Loucy (cell line): Measurements from ENCODE around the gene SCUBE2.

Experiments
- H2AFZ ChIP-seq: fragments of 200-600 bp; sonication (generic); 2 replicates; pipeline ENCODE4 v1.6.0; 2016; ENCODE audit warnings: antibody characterized with exemption, mild to moderate bottlenecking, low read length, moderate library complexity
- H3F3A ChIP-seq: fragments of 200-600 bp; 2 replicates; pipeline ENCODE4 v1.6.0; 2016; ENCODE audit warnings: antibody characterized with exemption, low read depth, mild to moderate bottlenecking
- H3K27me3 ChIP-seq: fragments of 200-600 bp; sonication (generic); 2 replicates; pipeline ENCODE4 v1.6.1; 2014; ENCODE audit warnings: low read length, mild to moderate bottlenecking; ENCODE audit not compliant: insufficient read depth, poor library complexity, severe bottlenecking
- H3K36me3 ChIP-seq: fragments of 200-600 bp; sonication (generic); 2 replicates; pipeline ENCODE4 v1.6.1; 2016; ENCODE audit warnings: low read length; ENCODE audit not compliant: insufficient read depth
- H3K4me1 ChIP-seq: fragments of 200-600 bp; sonication (generic); 2 replicates; pipeline ENCODE4 v1.5.1; 2014; ENCODE audit warnings: low read length, mild to moderate bottlenecking; ENCODE audit not compliant: insufficient read depth, poor library complexity, severe bottlenecking
- H3K4me2 ChIP-seq: fragments of 200-600 bp; sonication (generic); 2 replicates; pipeline ENCODE4 v1.6.0; 2014; ENCODE audit warnings: antibody characterized with exemption, low read length, low read depth, mild to moderate bottlenecking; ENCODE audit not compliant: poor library complexity, severe bottlenecking
- H3K4me3 ChIP-seq: fragments of 200-600 bp; sonication (generic); 2 replicates; pipeline ENCODE4 v1.5.1; 2014; ENCODE audit warnings: low read length, mild to moderate bottlenecking, mixed read lengths; ENCODE audit not compliant: poor library complexity, severe bottlenecking
- H3K79me2 ChIP-seq: fragments of 200-600 bp; sonication (generic); 2 replicates; pipeline ENCODE4 v1.6.1; 2014; ENCODE audit warnings: low read length; ENCODE audit not compliant: insufficient read depth
- H3K9ac ChIP-seq: fragments of 200-600 bp; sonication (generic); 2 replicates; pipeline ENCODE4 v1.6.0; 2014; ENCODE audit warnings: mild to moderate bottlenecking, low read depth, low read length, moderate library complexity; ENCODE audit not compliant: poor library complexity, severe bottlenecking
- H3K9me2 ChIP-seq: fragments of 200-600 bp; sonication (generic); replicated peaks from 2 replicates; pipeline ENCODE4 v1.6.1; 2016; ENCODE audit warnings: low read depth, low read length, mixed read lengths
- H3K9me3 ChIP-seq: fragments of 200-600 bp; sonication (generic); 2 replicates; pipeline ENCODE4 v1.6.1; 2014; ENCODE audit warnings: mild to moderate bottlenecking, antibody characterized with exemption, low read length, low read depth; ENCODE audit not compliant: insufficient read depth
- H4K20me1 ChIP-seq: fragments of 200-600 bp; sonication (generic); 2 replicates; pipeline ENCODE4 v1.6.0; 2014; ENCODE audit warnings: antibody characterized with exemption, low read length, mild to moderate bottlenecking; ENCODE audit not compliant: insufficient read depth, poor library complexity, severe bottlenecking
- EZH2phosphoT487 ChIP-seq: fragments of 200-600 bp; IDR thresholded peaks from 2 replicates; pipeline ENCODE4 v1.6.1; 2018; ENCODE audit warnings: antibody characterized with exemption, mild to moderate bottlenecking, moderate library complexity, borderline replicate concordance
- TF ChIP-seq, protein P1 (sequence below): fragments of 200-600 bp; sonication (generic); conservative IDR thresholded peaks from 2 replicates; pipeline ENCODE4 v1.5.1; 2014; ENCODE audit warnings: mild to moderate bottlenecking, antibody characterized with exemption, low read length

Gene SCUBE2

DNA sequence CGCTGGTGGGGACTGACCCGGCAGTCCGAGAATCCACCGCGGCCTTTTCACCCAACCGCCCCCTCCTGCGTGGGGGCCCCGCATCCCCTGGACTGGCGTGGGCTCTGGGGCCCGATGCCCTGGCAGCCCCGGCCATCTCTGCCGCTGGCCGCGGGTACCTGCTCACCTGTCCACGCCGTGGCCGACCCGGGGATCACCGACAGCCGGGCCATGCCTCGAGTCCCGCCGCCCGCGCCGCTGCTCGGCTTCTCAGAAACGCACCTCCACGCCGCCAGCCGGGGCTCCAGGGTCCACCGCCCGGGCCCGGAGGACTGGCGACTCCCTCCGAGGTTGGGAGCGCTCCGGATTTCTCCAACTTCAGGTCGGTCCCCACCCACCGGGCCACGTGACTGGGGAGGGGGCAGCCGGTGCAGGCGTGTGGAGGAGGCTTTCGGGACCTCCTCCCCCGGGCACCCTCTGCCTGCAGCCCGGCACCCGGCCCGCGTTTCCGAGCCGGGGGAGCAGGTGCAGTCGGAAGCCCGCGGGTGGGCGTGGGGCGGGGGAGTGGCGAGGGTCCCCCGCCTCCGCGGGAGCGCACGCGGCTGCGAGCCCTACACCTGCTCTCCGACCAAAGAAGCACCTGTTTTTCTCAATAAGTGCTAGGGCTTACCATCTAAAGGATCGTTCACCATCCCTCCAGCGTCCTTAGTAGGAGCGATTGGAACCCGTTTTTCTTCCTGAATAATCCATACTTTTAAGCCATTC is 87.0 kb downstream of the SCUBE2 start:
- Histone ChIP-seq H2AFZ (no peak overlapping the region), H3K9me3 (no peaks in the 10 kb centered on the region), H3K4me1 (no peaks in the 10 kb centered on the region), H3K9me2 (no peaks in the 10 kb centered on the region), H3K27me3 (no peaks in the 10 kb centered on the region), H3K9ac (no peak overlapping the region), H3F3A (no peaks in the 10 kb centered on the region), H3K79me2 (no peaks in the 10 kb centered on the region), H3K4me2 (no peak overlapping the region), H4K20me1 (no peaks in the 10 kb centered on the region), H3K36me3 (no peaks in the 10 kb centered on the region), H3K4me3 (no peak overlapping the region)
- TF ChIP-seq EZH2phosphoT487, result no peak
- TF ChIP-seq, protein P1, sequence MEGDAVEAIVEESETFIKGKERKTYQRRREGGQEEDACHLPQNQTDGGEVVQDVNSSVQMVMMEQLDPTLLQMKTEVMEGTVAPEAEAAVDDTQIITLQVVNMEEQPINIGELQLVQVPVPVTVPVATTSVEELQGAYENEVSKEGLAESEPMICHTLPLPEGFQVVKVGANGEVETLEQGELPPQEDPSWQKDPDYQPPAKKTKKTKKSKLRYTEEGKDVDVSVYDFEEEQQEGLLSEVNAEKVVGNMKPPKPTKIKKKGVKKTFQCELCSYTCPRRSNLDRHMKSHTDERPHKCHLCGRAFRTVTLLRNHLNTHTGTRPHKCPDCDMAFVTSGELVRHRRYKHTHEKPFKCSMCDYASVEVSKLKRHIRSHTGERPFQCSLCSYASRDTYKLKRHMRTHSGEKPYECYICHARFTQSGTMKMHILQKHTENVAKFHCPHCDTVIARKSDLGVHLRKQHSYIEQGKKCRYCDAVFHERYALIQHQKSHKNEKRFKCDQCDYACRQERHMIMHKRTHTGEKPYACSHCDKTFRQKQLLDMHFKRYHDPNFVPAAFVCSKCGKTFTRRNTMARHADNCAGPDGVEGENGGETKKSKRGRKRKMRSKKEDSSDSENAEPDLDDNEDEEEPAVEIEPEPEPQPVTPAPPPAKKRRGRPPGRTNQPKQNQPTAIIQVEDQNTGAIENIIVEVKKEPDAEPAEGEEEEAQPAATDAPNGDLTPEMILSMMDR, result no peak

DNA sequence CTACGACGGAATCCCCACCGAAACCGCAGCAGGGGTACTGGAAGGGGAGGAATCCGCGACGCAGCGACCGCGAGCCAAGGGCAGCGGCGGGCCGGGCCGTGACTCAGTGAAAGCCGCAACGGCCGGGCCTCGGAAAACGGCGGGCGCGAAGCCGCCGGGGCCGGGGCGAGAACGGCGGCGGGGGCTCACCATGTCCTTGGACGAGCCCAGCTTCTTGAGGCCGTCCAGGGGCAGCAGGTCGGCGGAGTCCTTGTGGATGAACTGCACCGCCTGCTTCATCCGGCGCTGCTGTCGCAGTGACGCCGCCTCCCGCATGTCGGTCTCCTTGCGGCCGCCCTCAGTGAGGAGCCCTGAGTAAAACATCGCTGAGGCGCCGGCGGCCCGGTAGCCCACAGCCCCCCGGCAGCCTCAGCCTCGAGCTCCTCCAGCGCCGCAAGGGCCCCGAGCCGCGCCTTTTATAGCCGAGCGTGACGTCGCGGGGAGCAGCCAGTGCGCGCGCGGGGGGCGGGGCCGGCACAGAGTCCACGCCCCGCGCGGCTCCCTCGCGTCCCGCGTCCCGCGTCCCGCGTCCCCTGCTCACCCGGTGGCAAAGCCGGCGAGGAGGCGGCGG is 87.7 kb downstream of the SCUBE2 start, which contains the start of gene NRIP3:
NRIP3 (minus strand) TSS at position 429 of the 610 bp plus-strand sequence; CDS start at position 363, 66 bp downstream.
- H2AFZ ChIP-seq, result 0 out of 2 replicates have a peak within 1 kb of the TSS, but pooled peaks have one; percentile 59

DNA sequence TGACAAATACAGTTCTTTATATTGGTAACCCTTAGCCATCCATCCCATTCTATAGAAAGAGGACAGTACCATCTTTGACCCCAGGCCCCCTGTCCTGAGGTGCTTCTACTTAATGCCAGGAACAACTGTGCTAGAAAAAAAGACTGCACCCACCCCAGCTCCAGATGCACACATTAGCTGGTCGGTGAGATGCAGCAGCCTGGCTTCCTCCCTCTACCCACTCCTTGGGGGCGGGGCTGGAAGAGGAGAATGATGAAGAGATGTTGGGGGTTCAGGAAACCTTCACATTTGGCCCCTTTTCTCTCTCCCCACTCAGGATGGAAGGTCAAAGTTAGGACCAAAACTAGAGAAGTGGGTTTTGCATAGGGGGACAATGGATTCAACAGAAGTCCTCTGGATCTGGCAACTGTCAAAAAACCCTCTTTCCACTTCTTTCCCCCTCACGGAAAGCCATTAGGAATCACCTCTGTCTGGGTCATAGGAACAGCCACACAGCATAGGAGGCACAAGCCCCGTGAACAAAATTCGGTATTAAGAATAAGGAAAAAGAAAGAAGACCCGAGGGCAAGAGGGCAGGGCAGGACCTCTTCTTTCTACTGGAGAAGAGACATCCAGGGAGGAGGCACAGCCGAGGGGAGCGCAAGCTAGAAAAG is 88.4 kb downstream of the SCUBE2 start:
- Histone ChIP-seq H3K4me2 (no peak overlapping the region), H3K27me3 (no peaks in the 10 kb centered on the region), H3F3A (no peaks in the 10 kb centered on the region), H3K36me3 (no peaks in the 10 kb centered on the region), H3K9me3 (no peaks in the 10 kb centered on the region), H3K9me2 (no peaks in the 10 kb centered on the region), H2AFZ (0 out of 2 replicates have a peak overlapping the region, but pooled peaks have one; percentile 59), H3K79me2 (no peaks in the 10 kb centered on the region), H4K20me1 (no peaks in the 10 kb centered on the region), H3K4me1 (no peaks in the 10 kb centered on the region), H3K4me3 (no peak overlapping the region), H3K9ac (no peak overlapping the region)
- TF ChIP-seq, protein P1, result no peak
- no peak for TF ChIP-seq EZH2phosphoT487

More for the DNA sequence above, 87.7 kb downstream of the SCUBE2 start, which contains the start of gene NRIP3:
- no peaks in the 10 kb centered on the region for H3K36me3 ChIP-seq
- H3K9ac ChIP-seq, result no peak within 1 kb of the TSS
- no peaks in the 10 kb centered on the region for H3F3A ChIP-seq
- H3K79me2 ChIP-seq, result no peaks in the 10 kb centered on the region
- H3K4me2 ChIP-seq, result no peak within 1 kb of the TSS
- H3K27me3 ChIP-seq, result no peaks in the 10 kb centered on the region
- no peaks in the 10 kb centered on the region for H3K4me1 ChIP-seq
- TF ChIP-seq, protein P1, result no peak
- TF ChIP-seq EZH2phosphoT487, result no peak
- no peak within 1 kb of the TSS for H3K4me3 ChIP-seq
- no peaks in the 10 kb centered on the region for H3K9me3 ChIP-seq
- no peaks in the 10 kb centered on the region for H3K9me2 ChIP-seq
- H4K20me1 ChIP-seq, result no peaks in the 10 kb centered on the region
